GM23338 (cell line): ENCODE measurements around the gene TNIP1. TPM values are rescaled to one million over a fixed set of nuclear protein-coding genes. Genes with fewer than 3 reads are reported as not detected.

Experiments used
- ATAC-seq: fragments of 200-7000 bp; cut with Tn5 transposase; 3 replicates; pipeline ENCODE4 v1.9.1; 2020
- DNase-seq: peaks from one replicate; pipeline ENCODE4 v3.0.0-alpha.2; 2015; ENCODE audit warnings: low spot score
- H2AFZ ChIP-seq: fragments of 200-600 bp; sonication (generic); 2 replicates; pipeline ENCODE4 v1.8.0; 2016; ENCODE audit warnings: antibody characterized with exemption, mild to moderate bottlenecking, moderate library complexity
- H3F3A ChIP-seq: fragments of 200-600 bp; sonication (generic); replicated peaks from 2 replicates; pipeline ENCODE4 v1.8.0; 2017; ENCODE audit warnings: antibody characterized with exemption, mixed run types, low read depth
- H3K27ac ChIP-seq: fragments of 200-600 bp; sonication (generic); 2 replicates; pipeline ENCODE4 v1.6.1; 2016; ENCODE audit warnings: low read depth
- H3K27me3 ChIP-seq: fragments of 200-600 bp; sonication (generic); 2 replicates; pipeline ENCODE4 v1.8.0; 2016; ENCODE audit warnings: mild to moderate bottlenecking, mixed run types, moderate library complexity; ENCODE audit not compliant: insufficient read depth
- H3K36me3 ChIP-seq: fragments of 200-600 bp; sonication (generic); 2 replicates; pipeline ENCODE4 v1.8.0; 2016; ENCODE audit warnings: mild to moderate bottlenecking; ENCODE audit not compliant: insufficient read depth
- H3K4me1 ChIP-seq: fragments of 200-600 bp; sonication (generic); 2 replicates; pipeline ENCODE4 v1.8.0; 2016; ENCODE audit warnings: mild to moderate bottlenecking, moderate library complexity; ENCODE audit not compliant: insufficient read depth
- H3K4me2 ChIP-seq: fragments of 200-600 bp; sonication (generic); 2 replicates; pipeline ENCODE4 v1.7.1; 2017; ENCODE audit warnings: mixed run types
- H3K4me3 ChIP-seq: fragments of 200-600 bp; sonication (generic); 2 replicates; pipeline ENCODE4 v1.6.1; 2016; ENCODE audit warnings: mixed run types
- H3K79me2 ChIP-seq: fragments of 200-600 bp; sonication (generic); replicated peaks from 2 replicates; pipeline ENCODE4 v1.8.0; 2017; ENCODE audit warnings: mild to moderate bottlenecking; ENCODE audit not compliant: insufficient read depth
- H3K9me2 ChIP-seq: fragments of 200-600 bp; sonication (generic); 2 replicates; pipeline ENCODE4 v1.8.0; 2017; ENCODE audit not compliant: insufficient read depth
- H4K20me1 ChIP-seq: fragments of 200-600 bp; sonication (generic); replicated peaks from 2 replicates; pipeline ENCODE4 v1.8.0; 2017; ENCODE audit warnings: mild to moderate bottlenecking; ENCODE audit not compliant: insufficient read depth
- H3K27ac Mint-ChIP-seq: 2 replicates; pipeline ENCODE4 v1.8.0; 2020; ENCODE audit warnings: inconsistent platforms, mild to moderate bottlenecking, moderate library complexity, mixed read lengths
- H3K27me3 Mint-ChIP-seq: 3 replicates; pipeline ENCODE4 v1.8.0; 2022; ENCODE audit warnings: low read depth, mild to moderate bottlenecking, moderate library complexity, mixed read lengths, inconsistent platforms; ENCODE audit not compliant: insufficient read depth, poor library complexity
- H3K36me3 Mint-ChIP-seq: 3 replicates; pipeline ENCODE4 v1.8.0; 2021; ENCODE audit warnings: low read depth, mild to moderate bottlenecking, inconsistent platforms, moderate library complexity, mixed read lengths
- H3K4me1 Mint-ChIP-seq: 3 replicates; pipeline ENCODE4 v1.8.0; 2020; ENCODE audit warnings: mild to moderate bottlenecking, inconsistent platforms, mixed read lengths
- H3K4me3 Mint-ChIP-seq: 3 replicates; pipeline ENCODE4 v1.8.0; 2021; ENCODE audit warnings: moderate library complexity, mild to moderate bottlenecking, inconsistent platforms, mixed read lengths
- H3K9me3 Mint-ChIP-seq: 3 replicates; pipeline ENCODE4 v1.8.0; 2020; ENCODE audit warnings: moderate library complexity, mild to moderate bottlenecking, inconsistent platforms, mixed read lengths
- EZH2phosphoT487 ChIP-seq: fragments of 200-600 bp; sonication (generic); IDR thresholded peaks from one replicate; pipeline ENCODE4 v1.8.1; 2018; ENCODE audit warnings: antibody characterized with exemption; ENCODE audit not compliant: unreplicated experiment
- JUNB ChIP-seq: IDR thresholded peaks from one replicate; pipeline ENCODE4 v1.6.1; 2016; ENCODE audit warnings: antibody characterized with exemption; ENCODE audit not compliant: unreplicated experiment
- NANOG ChIP-seq: IDR thresholded peaks from 2 replicates; pipeline ENCODE4 v1.6.1; 2016; ENCODE audit warnings: antibody characterized with exemption, borderline replicate concordance
- POLR2AphosphoS5 ChIP-seq: IDR thresholded peaks from 2 replicates; pipeline ENCODE4 v1.6.1; 2016; ENCODE audit warnings: antibody characterized with exemption, low read depth
- STAT1 ChIP-seq: IDR thresholded peaks from one replicate; pipeline ENCODE4 v1.6.1; 2016; ENCODE audit warnings: antibody characterized with exemption; ENCODE audit not compliant: unreplicated experiment
- ZNF114 ChIP-seq: fragments of 250-450 bp; sonication (Bioruptor Pico); IDR thresholded peaks from 2 replicates; pipeline ENCODE4 v1.5.0; 2020; ENCODE audit warnings: mild to moderate bottlenecking, moderate library complexity
- ZNF331 ChIP-seq: fragments of 250-450 bp; sonication (Bioruptor Pico); IDR thresholded peaks from 2 replicates; pipeline ENCODE4 v1.5.0; 2020; ENCODE audit warnings: low read depth, mild to moderate bottlenecking, moderate library complexity
- polyA plus RNA-seq: library from polyadenylated mRNA; unstranded; fragments of >200 nt; fragmentation: Nextera tagmentation; extraction: Ambion mirVana; gene quantifications from 2 replicates; pipeline ENCODE4 v1.2.1, GENCODE V29; 2016
- total RNA-seq: library from RNA; depleted of rRNA; stranded (reverse); fragments of >200 nt; shearing (Covaris generic); gene quantifications from 2 replicates; pipeline ENCODE4 v1.2.3, GENCODE V29; 2014
- TF ChIP-seq, protein P1 (sequence below), 2 experiments: fragments of 200-600 bp in 1 of 2; sonication (generic) in 1 of 2; conservative IDR thresholded peaks; 2 replicates each; pipeline versions ENCODE4 v1.5.1 to v1.6.1; 2016 to 2017; ENCODE audit warnings: antibody characterized with exemption in 2 of 2, low read depth in 2 of 2, mild to moderate bottlenecking in 2 of 2, moderate library complexity in 1 of 2
- TF ChIP-seq, protein P2 (sequence below): IDR thresholded peaks from one replicate; pipeline ENCODE4 v1.6.1; 2018; ENCODE audit warnings: antibody characterized with exemption; ENCODE audit not compliant: unreplicated experiment
- TF ChIP-seq, protein P3 (sequence below): fragments of 250-450 bp; sonication (Bioruptor Pico); IDR thresholded peaks from 2 replicates; pipeline ENCODE4 v1.5.0; 2020; ENCODE audit warnings: mild to moderate bottlenecking, moderate library complexity
- TF ChIP-seq, protein P4 (sequence below): IDR thresholded peaks from 2 replicates; pipeline ENCODE4 v1.6.1; 2016; ENCODE audit warnings: antibody characterized with exemption

Gene TNIP1
- total and polyA plus RNA-seq, 2 experiments from 2014 or later, result 10.3 to 29.6 TPM

DNA sequence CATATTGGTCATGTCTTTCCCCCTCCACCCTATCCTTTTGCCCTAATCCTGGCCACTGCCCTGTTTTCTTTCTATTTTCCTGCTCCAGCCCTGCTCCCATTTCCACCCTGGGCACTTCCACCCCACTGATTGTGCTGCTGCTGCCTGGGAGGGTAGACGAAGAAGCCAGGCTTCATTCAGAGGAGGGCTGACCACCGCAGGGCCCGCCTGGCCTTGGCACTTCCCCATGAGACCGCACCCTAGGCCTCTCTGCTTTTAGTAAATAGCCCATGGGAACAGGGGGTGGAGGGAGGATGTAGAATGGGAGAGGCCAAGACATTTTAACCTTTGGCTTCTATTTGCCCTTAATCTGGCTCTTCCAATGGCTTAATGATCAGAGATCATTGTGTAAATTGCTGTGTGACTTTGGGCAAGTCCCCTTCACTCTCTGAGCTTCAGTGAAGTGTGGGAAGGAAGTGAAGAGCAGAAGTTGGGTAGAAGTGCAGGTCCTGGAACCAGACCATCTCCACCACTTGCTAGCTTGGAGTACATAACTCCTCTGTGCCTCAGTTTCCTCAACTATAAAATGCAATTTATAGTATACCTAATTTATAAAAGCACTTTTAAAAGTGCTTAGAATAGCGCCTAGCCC is 74.0 kb downstream of the TNIP1 start:
- no peak for ATAC-seq
- no peak overlapping the region for H3K27ac ChIP-seq

More for the DNA sequence above, 74.0 kb downstream of the TNIP1 start:
- Mint-ChIP-seq H3K36me3 (no peaks in the 10 kb centered on the region), H3K9me3 (no peaks in the 10 kb centered on the region), H3K27me3 (peaks cover 2% of the 10 kb centered on the region), H3K4me1 (peaks cover 3% of the 10 kb centered on the region; the same call in 2 of the 3 replicates), H3K27ac (no peak overlapping the region), H3K4me3 (no peak overlapping the region)
- H3K27me3 ChIP-seq, result no peaks in the 10 kb centered on the region
- TF ChIP-seq, protein P1, sequence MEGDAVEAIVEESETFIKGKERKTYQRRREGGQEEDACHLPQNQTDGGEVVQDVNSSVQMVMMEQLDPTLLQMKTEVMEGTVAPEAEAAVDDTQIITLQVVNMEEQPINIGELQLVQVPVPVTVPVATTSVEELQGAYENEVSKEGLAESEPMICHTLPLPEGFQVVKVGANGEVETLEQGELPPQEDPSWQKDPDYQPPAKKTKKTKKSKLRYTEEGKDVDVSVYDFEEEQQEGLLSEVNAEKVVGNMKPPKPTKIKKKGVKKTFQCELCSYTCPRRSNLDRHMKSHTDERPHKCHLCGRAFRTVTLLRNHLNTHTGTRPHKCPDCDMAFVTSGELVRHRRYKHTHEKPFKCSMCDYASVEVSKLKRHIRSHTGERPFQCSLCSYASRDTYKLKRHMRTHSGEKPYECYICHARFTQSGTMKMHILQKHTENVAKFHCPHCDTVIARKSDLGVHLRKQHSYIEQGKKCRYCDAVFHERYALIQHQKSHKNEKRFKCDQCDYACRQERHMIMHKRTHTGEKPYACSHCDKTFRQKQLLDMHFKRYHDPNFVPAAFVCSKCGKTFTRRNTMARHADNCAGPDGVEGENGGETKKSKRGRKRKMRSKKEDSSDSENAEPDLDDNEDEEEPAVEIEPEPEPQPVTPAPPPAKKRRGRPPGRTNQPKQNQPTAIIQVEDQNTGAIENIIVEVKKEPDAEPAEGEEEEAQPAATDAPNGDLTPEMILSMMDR (conservative IDR thresholded peaks at IDR 0.05; ENCODE audit: low read depth in 2 of 2), result no peak
- no peak for TF ChIP-seq JUNB
- TF ChIP-seq POLR2AphosphoS5, result no peak
- TF ChIP-seq, protein P2, sequence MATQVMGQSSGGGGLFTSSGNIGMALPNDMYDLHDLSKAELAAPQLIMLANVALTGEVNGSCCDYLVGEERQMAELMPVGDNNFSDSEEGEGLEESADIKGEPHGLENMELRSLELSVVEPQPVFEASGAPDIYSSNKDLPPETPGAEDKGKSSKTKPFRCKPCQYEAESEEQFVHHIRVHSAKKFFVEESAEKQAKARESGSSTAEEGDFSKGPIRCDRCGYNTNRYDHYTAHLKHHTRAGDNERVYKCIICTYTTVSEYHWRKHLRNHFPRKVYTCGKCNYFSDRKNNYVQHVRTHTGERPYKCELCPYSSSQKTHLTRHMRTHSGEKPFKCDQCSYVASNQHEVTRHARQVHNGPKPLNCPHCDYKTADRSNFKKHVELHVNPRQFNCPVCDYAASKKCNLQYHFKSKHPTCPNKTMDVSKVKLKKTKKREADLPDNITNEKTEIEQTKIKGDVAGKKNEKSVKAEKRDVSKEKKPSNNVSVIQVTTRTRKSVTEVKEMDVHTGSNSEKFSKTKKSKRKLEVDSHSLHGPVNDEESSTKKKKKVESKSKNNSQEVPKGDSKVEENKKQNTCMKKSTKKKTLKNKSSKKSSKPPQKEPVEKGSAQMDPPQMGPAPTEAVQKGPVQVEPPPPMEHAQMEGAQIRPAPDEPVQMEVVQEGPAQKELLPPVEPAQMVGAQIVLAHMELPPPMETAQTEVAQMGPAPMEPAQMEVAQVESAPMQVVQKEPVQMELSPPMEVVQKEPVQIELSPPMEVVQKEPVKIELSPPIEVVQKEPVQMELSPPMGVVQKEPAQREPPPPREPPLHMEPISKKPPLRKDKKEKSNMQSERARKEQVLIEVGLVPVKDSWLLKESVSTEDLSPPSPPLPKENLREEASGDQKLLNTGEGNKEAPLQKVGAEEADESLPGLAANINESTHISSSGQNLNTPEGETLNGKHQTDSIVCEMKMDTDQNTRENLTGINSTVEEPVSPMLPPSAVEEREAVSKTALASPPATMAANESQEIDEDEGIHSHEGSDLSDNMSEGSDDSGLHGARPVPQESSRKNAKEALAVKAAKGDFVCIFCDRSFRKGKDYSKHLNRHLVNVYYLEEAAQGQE, result no peak
- TF ChIP-seq, protein P3, sequence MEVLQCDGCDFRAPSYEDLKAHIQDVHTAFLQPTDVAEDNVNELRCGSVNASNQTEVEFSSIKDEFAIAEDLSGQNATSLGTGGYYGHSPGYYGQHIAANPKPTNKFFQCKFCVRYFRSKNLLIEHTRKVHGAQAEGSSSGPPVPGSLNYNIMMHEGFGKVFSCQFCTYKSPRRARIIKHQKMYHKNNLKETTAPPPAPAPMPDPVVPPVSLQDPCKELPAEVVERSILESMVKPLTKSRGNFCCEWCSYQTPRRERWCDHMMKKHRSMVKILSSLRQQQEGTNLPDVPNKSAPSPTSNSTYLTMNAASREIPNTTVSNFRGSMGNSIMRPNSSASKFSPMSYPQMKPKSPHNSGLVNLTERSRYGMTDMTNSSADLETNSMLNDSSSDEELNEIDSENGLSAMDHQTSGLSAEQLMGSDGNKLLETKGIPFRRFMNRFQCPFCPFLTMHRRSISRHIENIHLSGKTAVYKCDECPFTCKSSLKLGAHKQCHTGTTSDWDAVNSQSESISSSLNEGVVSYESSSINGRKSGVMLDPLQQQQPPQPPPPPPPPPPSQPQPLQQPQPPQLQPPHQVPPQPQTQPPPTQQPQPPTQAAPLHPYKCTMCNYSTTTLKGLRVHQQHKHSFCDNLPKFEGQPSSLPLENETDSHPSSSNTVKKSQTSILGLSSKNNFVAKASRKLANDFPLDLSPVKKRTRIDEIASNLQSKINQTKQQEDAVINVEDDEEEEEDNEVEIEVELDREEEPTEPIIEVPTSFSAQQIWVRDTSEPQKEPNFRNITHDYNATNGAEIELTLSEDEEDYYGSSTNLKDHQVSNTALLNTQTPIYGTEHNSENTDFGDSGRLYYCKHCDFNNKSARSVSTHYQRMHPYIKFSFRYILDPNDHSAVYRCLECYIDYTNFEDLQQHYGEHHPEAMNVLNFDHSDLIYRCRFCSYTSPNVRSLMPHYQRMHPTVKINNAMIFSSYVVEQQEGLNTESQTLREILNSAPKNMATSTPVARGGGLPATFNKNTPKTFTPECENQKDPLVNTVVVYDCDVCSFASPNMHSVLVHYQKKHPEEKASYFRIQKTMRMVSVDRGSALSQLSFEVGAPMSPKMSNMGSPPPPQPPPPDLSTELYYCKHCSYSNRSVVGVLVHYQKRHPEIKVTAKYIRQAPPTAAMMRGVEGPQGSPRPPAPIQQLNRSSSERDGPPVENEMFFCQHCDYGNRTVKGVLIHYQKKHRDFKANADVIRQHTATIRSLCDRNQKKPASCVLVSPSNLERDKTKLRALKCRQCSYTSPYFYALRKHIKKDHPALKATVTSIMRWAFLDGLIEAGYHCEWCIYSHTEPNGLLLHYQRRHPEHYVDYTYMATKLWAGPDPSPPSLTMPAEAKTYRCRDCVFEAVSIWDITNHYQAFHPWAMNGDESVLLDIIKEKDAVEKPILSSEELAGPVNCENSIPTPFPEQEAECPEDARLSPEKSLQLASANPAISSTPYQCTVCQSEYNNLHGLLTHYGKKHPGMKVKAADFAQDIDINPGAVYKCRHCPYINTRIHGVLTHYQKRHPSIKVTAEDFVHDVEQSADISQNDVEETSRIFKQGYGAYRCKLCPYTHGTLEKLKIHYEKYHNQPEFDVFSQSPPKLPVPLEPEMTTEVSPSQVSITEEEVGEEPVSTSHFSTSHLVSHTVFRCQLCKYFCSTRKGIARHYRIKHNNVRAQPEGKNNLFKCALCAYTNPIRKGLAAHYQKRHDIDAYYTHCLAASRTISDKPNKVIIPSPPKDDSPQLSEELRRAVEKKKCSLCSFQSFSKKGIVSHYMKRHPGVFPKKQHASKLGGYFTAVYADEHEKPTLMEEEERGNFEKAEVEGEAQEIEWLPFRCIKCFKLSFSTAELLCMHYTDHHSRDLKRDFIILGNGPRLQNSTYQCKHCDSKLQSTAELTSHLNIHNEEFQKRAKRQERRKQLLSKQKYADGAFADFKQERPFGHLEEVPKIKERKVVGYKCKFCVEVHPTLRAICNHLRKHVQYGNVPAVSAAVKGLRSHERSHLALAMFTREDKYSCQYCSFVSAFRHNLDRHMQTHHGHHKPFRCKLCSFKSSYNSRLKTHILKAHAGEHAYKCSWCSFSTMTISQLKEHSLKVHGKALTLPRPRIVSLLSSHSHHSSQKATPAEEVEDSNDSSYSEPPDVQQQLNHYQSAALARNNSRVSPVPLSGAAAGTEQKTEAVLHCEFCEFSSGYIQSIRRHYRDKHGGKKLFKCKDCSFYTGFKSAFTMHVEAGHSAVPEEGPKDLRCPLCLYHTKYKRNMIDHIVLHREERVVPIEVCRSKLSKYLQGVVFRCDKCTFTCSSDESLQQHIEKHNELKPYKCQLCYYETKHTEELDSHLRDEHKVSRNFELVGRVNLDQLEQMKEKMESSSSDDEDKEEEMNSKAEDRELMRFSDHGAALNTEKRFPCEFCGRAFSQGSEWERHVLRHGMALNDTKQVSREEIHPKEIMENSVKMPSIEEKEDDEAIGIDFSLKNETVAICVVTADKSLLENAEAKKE (CRISPR knock-in tag), result no peak
- TF ChIP-seq ZNF331 (CRISPR knock-in tag), result no peak
- TF ChIP-seq, protein P4, sequence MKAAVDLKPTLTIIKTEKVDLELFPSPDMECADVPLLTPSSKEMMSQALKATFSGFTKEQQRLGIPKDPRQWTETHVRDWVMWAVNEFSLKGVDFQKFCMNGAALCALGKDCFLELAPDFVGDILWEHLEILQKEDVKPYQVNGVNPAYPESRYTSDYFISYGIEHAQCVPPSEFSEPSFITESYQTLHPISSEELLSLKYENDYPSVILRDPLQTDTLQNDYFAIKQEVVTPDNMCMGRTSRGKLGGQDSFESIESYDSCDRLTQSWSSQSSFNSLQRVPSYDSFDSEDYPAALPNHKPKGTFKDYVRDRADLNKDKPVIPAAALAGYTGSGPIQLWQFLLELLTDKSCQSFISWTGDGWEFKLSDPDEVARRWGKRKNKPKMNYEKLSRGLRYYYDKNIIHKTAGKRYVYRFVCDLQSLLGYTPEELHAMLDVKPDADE, result no peak
- TF ChIP-seq EZH2phosphoT487, result no peak
- TF ChIP-seq ZNF114 (CRISPR knock-in tag), result no peak
- TF ChIP-seq STAT1, result no peak
- TF ChIP-seq NANOG, result no peak
- H3K4me2 ChIP-seq, result no peak overlapping the region
- no peaks in the 10 kb centered on the region for H3K36me3 ChIP-seq
- no peaks in the 10 kb centered on the region; the same call in 1 of the 2 replicates for H3K4me1 ChIP-seq
- H2AFZ ChIP-seq, result no peak overlapping the region
- DNase-seq, result no peak
- no peaks in the 10 kb centered on the region for H3K9me2 ChIP-seq
- H3K4me3 ChIP-seq, result no peak overlapping the region
- no peaks in the 10 kb centered on the region for H3F3A ChIP-seq
- no peaks in the 10 kb centered on the region for H3K79me2 ChIP-seq
- H4K20me1 ChIP-seq, result no peaks in the 10 kb centered on the region
